Vagina (tissue), 2 donors: ENCODE results near the gene MEP1B. TPM values are rescaled to one million over a fixed set of nuclear protein-coding genes. Genes with fewer than 3 reads are reported as not detected.

ENCODE experiments used
- DNase-seq, 2 donors: peaks; one replicate each; pipeline ENCODE4 v3.0.0-alpha.2; 2017; ENCODE audit errors: extremely low spot score in 2 of 2
- H3K27ac ChIP-seq: fragments of 200-600 bp; sonication (generic); one replicate; pipeline ENCODE4 v1.5.1; 2019
- H3K27me3 ChIP-seq: fragments of 200-600 bp; sonication (generic); one replicate; pipeline ENCODE4 v1.5.1; 2019
- H3K36me3 ChIP-seq, 2 donors: fragments of 200-600 bp; sonication (generic); one replicate each; pipeline ENCODE4 v1.5.1; 2017 to 2019
- H3K4me1 ChIP-seq: fragments of 200-600 bp; sonication (generic); one replicate; pipeline ENCODE4 v1.5.1; 2019
- H3K4me3 ChIP-seq, 2 donors: fragments of 200-600 bp; sonication (generic); 1 replicate in 1 of 2; 2 replicates in 1 of 2; pipeline ENCODE4 v1.5.1; 2016 to 2019
- H3K9me3 ChIP-seq: fragments of 200-600 bp; sonication (generic); one replicate; pipeline ENCODE4 v1.5.1; 2019
- POLR2A ChIP-seq, 2 donors: fragments of 450-650 bp; IDR thresholded peaks; one replicate each; pipeline ENCODE4 v1.6.1; 2017; ENCODE audit warnings: antibody characterized with exemption in 2 of 2, mild to moderate bottlenecking in 2 of 2, moderate library complexity in 2 of 2
- POLR2AphosphoS5 ChIP-seq, 2 donors: sonication (generic); formaldehyde crosslinking; IDR thresholded peaks; one replicate each; pipeline ENCODE4 v1.9.0; 2017; ENCODE audit warnings: antibody characterized with exemption in 2 of 2, mild to moderate bottlenecking in 2 of 2, low read depth in 1 of 2; ENCODE audit not compliant: insufficient read depth in 1 of 2
- intact Hi-C: fragments of 100-400 bp; cut with DNase I; formaldehyde crosslinking; loops from one replicate; pipeline ENCODE4 v1.15.1; 2023
- total RNA-seq: library from RNA; depleted of rRNA; stranded (reverse); fragments of >200 nt; gene quantifications from one replicate; pipeline ENCODE4 v1.2.3, GENCODE V29; 2016
- TF ChIP-seq, protein P1 (sequence below), 3 experiments: fragments of 450-650 bp in 2 of 3; fragments of 200-600 bp in 1 of 3; sonication (generic) in 1 of 3; IDR thresholded peaks; one replicate each; pipeline ENCODE4 v1.5.1; 2017 to 2019; ENCODE audit warnings: antibody characterized with exemption in 3 of 3, mild to moderate bottlenecking in 2 of 3, moderate library complexity in 2 of 3

Gene MEP1B
- total RNA-seq, 1 donor from 2014 or later: not detected

- intact Hi-C loops: no loop called here
These were observed 47.2 kb downstream of the MEP1B start for GRCh38 chr18:32237049-32237448.

DNA sequence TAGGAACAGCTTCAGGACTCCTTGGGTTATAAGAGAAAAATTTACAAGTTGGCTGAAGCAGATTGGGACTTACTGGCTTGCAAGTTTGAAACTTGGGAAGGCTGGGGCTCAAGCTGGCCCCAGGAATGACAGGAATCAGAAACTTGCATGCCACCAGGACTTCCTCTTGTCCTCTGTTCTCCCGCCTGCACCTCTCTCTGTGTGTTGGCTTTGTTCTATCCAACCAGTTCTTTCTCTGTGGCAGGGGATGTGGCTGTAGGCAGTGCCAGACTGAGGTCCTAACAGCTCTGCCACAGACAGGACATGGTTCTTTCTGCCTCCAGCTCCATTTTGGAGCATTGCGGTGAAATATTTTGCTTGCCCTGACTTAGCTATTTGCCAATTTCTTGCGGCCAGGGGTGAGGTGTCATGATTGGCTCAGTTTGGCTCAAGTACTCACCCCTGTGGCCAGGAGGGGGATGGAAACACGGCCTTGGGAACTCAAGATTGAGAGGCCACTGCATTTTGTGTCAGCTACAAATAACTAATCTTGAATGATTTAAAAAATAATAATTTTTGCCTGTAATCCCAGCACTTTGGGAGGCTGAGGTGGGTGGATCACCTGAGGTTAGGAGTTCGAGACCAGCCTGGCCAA lies 48.9 kb downstream of the MEP1B start:
- Histone ChIP-seq H3K9me3 (no peaks in the 10 kb centered on the region), H3K36me3 (no peaks in the 10 kb centered on the region), H3K4me1 (no peaks in the 10 kb centered on the region), H3K4me3 (no peak overlapping the region), H3K27me3 (no peaks in the 10 kb centered on the region), H3K27ac (no peak overlapping the region)
- no peak for TF ChIP-seq POLR2A (IDR thresholded peaks at IDR 0.05)
- TF ChIP-seq, protein P1, sequence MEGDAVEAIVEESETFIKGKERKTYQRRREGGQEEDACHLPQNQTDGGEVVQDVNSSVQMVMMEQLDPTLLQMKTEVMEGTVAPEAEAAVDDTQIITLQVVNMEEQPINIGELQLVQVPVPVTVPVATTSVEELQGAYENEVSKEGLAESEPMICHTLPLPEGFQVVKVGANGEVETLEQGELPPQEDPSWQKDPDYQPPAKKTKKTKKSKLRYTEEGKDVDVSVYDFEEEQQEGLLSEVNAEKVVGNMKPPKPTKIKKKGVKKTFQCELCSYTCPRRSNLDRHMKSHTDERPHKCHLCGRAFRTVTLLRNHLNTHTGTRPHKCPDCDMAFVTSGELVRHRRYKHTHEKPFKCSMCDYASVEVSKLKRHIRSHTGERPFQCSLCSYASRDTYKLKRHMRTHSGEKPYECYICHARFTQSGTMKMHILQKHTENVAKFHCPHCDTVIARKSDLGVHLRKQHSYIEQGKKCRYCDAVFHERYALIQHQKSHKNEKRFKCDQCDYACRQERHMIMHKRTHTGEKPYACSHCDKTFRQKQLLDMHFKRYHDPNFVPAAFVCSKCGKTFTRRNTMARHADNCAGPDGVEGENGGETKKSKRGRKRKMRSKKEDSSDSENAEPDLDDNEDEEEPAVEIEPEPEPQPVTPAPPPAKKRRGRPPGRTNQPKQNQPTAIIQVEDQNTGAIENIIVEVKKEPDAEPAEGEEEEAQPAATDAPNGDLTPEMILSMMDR (IDR thresholded peaks at IDR 0.05): no peak
- TF ChIP-seq POLR2AphosphoS5 (IDR thresholded peaks at IDR 0.05; ENCODE audit: insufficient read depth in 1 of 2, low read depth in 1 of 2): no peak
- no peak for DNase-seq
- intact Hi-C loops: no loop called here

More at GRCh38 chr18:32237049-32237448, 47.2 kb downstream of the MEP1B start:
- no peaks in the 10 kb centered on the region for H3K4me1 ChIP-seq
- H3K27ac ChIP-seq: no peak overlapping the region
- no peak for DNase-seq
- H3K4me3 ChIP-seq: no peak overlapping the region
- H3K9me3 ChIP-seq: no peaks in the 10 kb centered on the region
- no peaks in the 10 kb centered on the region for H3K27me3 ChIP-seq
- no peaks in the 10 kb centered on the region for H3K36me3 ChIP-seq
- TF ChIP-seq, protein P1 (IDR thresholded peaks at IDR 0.05): no peak
- TF ChIP-seq POLR2A (IDR thresholded peaks at IDR 0.05): no peak
- no peak for TF ChIP-seq POLR2AphosphoS5 (IDR thresholded peaks at IDR 0.05; ENCODE audit: insufficient read depth in 1 of 2, low read depth in 1 of 2)

- Histone ChIP-seq H3K36me3 (no peaks in the 10 kb centered on the region), H3K27ac (no peak overlapping the region), H3K4me3 (no peak overlapping the region), H3K27me3 (no peaks in the 10 kb centered on the region), H3K9me3 (no peaks in the 10 kb centered on the region), H3K4me1 (no peaks in the 10 kb centered on the region)
- TF ChIP-seq POLR2AphosphoS5 (IDR thresholded peaks at IDR 0.05; ENCODE audit: insufficient read depth in 1 of 2, low read depth in 1 of 2) (no peak), POLR2A (IDR thresholded peaks at IDR 0.05) (no peak)
- TF ChIP-seq, protein P1 (IDR thresholded peaks at IDR 0.05): no peak
- no peak for DNase-seq
- intact Hi-C loops: no loop called here
These were observed 52.6 kb downstream of the MEP1B start for GRCh38 chr18:32242395-32242794.

DNA sequence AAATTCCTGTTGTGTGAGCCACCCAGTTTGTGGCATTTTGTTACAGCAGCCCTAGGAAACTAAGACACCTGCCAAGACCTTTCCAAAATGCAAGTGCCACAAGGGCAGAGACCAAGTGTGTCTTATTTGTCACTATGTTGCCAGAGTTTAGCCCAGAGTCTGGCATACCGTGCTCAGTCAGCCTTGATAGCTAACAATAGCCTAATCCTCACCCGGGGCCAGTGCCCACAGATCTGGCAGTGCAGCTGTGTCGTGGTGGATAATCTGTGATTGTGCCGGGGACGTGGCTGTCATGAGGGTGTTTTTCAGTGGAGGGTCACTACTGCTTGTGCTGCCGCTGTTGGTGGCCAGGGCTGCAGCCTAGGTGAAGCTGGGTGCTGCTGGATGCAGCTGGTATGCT lies 53.5 kb downstream of the MEP1B start:
- TF ChIP-seq, protein P1 (IDR thresholded peaks at IDR 0.05): no peak
- TF ChIP-seq POLR2AphosphoS5 (IDR thresholded peaks at IDR 0.05; ENCODE audit: insufficient read depth in 1 of 2, low read depth in 1 of 2) (no peak), POLR2A (IDR thresholded peaks at IDR 0.05) (no peak)
- Histone ChIP-seq H3K27ac (no peak overlapping the region), H3K4me3 (no peak overlapping the region), H3K9me3 (no peaks in the 10 kb centered on the region), H3K36me3 (no peaks in the 10 kb centered on the region), H3K4me1 (no peaks in the 10 kb centered on the region), H3K27me3 (no peaks in the 10 kb centered on the region)
- no peak for DNase-seq
- intact Hi-C loops: no loop called here

- intact Hi-C loops: no loop called here
- H3K4me3 ChIP-seq: no peak overlapping the region
- TF ChIP-seq, protein P1 (IDR thresholded peaks at IDR 0.05): no peak
- TF ChIP-seq POLR2A (IDR thresholded peaks at IDR 0.05) (no peak), POLR2AphosphoS5 (IDR thresholded peaks at IDR 0.05; ENCODE audit: insufficient read depth in 1 of 2, low read depth in 1 of 2) (no peak)
- DNase-seq: no peak
- no peaks in the 10 kb centered on the region for H3K9me3 ChIP-seq
- H3K4me1 ChIP-seq: no peaks in the 10 kb centered on the region
- no peak overlapping the region for H3K27ac ChIP-seq
- H3K27me3 ChIP-seq: no peaks in the 10 kb centered on the region
- H3K36me3 ChIP-seq: no peaks in the 10 kb centered on the region
These were observed 55.0 kb downstream of the MEP1B start for GRCh38 chr18:32244881-32245280.
